Endothelial cell of hepatic sinusoid (primary cell): ENCODE results near the gene NXPH1.

ENCODE experiments used
- in situ Hi-C: cut with HindIII; loops from 2 replicates; pipeline ENCODE4 v1.10.0; 2017; ENCODE audit warnings: low sequenced_read_pairs

NXPH1 gene

DNA sequence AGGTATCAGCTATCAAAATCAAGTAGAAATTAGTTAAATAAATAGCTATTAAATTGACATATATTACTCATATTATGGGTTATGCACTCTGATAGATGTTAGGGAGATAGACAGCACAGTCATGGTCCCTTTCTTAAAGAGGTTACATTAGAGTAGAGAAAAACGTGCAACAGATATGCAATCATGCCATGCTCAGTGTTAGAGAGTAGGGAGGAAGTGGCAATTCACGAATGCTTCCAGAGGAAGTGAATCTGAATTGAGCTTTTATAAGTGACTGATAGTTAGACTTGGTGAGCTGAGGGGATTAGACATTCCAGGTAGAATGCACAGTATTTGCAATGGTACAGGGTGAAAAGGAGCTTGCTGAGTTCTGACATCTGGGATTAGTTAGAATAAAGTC lies 349.8 kb downstream of the NXPH1 start:
- in situ Hi-C loops, result no loop called here

DNA sequence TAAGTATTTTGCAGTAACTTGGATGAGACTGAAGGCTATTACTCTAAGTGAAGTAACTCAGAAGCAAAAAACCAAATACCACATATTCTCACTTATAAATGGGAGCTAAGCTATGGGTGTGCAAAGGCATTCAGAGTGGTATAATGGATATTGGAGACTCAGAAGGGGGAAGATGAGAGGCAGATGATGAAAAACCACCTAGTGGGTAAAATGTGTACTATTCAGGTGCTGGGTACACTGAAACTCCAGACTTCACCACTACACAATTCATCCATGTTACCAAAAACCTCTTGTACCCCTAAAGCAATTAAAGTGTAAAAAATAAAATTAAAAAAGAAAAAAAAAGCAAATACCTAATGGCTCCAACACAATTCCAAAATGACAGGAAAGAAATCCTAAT lies 351.7 kb downstream of the NXPH1 start:
- in situ Hi-C loops, result no loop called here

- in situ Hi-C loops, result no loop called here
These were observed 367.6 kb downstream of the NXPH1 start for GRCh38 chr7:8800986-8801385.
